HG03520 (cell line): ENCODE measurements around the gene PDK4.

Source experiments
- ATAC-seq: cut with Tn5 transposase; IDR thresholded peaks from one replicate; pipeline ENCODE4 v1.9.1; 2021; ENCODE audit warnings: mild to moderate bottlenecking, moderate library complexity; ENCODE audit not compliant: unreplicated experiment

The PDK4 gene

DNA sequence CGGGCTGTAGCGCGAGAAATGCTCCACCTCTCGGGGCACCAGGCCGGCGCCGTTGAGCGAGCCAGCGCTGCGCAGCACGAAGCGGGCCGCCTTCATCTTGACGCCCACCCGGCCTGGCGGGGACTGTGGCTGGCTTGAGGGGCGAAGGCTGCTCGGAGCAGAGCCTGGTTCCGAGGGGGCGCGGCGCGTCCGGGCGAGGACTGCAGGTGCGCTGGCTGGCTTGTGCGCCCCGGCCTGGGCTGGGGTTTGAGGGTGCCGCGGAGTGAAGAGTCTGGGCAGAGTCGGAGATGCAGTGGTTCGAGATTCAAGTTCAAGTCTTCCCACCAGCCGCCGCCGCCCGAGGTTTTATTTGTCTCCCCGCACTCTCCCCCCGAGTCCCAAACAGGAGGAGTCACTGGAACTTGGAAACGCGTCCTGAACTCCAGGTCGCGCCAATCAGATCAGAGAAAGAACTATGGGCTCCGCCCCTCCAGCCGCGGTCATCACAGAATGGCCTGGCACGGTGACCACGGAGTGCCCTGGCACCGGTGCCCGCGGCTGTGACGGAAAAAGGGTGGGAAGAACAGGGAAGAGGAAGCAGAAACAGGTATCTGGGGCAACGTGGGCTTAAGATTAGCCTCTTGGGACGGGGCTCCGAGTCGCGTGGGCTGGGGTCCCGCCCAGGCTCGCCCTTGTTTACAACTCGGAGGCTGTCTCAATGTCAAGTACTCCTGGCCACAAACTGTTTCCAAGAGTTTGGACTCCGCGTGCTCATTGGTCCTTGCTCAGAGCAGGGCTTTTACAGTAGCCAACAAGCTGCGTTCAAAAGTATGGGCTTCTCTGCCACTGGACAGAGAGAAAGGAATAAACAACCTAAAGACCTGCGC, at the start of gene PDK4:
Gene PDK4, minus strand, starts transcription at position 319 of the 866 bp plus-strand sequence. Its CDS starts 223 bp downstream, at position 96.
- no peak for ATAC-seq

DNA sequence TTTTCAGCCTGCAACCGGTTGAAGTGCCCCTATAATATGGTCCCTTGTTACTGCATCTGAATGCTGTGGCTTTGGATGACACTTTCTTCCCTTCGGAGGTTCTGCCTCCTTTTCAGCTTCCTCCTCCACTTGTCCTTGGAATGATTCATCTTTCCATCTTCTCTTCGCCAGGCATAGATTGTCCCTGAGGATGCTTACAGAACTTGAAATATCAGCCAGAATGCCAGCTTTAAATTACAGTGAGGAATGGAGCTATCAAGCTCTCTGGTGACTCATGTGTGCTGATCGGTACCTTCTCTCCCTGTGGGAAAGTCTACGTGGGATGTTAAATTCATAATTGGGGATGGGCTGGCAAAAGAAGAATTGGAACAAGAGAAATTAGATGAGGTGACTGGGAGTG, 45.9 kb upstream of the PDK4 start:
- no peak for ATAC-seq

DNA sequence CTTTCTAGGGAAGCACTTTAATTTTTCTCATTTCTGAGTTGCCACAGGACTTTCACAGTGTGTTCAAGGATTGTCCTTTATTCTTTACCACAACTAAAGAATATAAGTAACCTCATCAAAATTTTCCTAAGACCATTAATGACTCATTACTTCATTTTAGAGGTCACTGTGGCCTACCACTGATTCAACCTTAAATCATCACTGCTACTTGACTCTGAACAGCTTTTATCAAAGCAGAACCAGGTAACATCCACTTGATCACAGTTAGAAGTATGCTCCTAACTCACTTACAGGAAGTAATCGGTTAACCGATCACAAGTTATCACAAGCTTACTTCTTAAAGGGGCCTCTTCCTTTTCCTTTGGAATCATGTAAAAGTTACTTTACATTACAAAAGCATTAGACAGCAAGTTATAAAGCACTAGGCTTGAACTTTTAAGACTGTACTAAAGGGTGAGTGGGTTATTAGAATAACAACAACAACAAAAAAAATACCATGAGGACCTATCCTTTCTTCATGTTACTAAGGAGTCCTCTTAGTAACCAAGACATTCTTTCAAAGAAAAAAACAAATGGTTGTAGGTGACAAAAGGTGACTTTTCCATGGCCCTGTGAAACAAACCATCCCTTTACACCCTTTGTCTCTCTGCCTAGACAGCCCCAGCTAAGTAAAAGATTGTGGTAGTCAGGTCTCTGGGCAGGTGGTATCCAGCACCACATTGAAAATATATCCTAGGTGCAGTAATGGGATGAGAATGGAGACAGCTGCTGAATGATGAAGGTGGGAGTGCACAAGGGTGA, 40.0 kb upstream of the PDK4 start:
- ATAC-seq: no peak

DNA sequence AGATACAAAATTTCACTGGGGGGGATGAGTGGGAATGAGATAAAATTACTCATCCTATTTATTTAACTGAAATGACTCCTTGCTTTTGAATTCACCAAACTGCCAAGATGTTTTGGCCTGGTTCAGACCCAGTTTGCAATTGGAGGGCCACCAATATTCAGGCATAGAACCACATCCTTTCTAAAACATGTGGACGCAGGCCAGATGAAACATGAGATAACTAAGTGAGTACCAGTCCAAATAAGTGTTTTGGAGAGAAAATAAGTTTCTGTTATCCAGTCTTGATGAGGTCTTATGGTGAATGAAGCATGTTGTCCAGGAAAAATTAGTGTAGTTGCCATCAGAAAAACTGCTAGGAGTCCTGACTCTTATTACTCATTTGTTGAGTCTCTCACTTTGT, 36.3 kb upstream of the PDK4 start:
- ATAC-seq: no peak

DNA sequence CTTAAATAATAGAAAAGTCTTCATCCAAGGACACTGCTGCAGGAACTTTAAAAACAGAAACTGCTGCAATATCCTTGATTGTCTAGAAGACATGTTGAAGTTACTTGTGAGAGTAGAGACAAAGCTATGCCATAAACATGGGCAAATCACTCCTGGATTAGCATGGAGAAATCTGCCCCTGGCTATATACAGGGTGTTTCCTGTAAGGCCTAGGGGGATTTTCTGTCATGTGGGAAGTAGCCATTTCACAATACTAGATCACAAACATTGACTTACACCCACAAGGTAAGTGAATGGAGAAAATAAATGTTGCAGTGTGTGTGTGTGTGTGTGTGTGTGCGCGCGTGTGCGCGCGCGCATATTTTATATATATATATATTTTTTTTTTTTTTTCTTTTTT, 35.2 kb upstream of the PDK4 start:
- no peak for ATAC-seq

DNA sequence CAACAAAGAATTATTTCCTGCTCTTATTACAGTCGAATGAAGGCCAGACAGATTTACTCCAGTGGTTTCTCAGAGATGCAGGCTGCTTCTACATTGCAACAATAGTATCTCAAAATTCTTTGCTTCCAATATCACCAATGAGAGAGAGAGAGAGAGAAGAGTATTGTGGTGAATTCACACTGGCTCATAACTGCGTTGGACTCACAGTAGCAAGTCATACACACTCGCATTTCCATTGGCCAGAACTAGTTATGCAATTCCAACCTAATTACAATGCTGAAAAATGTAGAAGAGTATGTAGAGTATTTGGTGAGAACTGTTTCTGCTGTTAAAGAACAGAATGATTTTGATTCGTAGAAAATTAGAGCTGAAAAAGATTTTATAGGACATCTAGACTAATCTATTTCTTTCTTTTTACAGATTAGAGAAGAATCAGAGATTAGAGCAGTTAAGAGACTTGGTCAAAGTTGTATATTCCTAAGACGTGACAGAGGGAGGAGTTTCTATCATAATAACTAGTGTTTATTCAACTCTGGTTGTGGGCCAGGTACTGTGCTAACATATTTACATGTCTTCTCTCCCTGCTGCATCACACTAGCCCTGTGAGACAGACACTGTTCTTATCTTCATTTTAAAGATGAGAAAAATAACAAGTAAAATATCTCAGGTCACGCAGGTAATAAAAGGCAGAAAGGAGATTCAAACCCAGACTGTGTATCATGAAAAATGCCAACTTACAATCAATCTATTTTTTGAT, 34.6 kb upstream of the PDK4 start:
- no peak for ATAC-seq

DNA sequence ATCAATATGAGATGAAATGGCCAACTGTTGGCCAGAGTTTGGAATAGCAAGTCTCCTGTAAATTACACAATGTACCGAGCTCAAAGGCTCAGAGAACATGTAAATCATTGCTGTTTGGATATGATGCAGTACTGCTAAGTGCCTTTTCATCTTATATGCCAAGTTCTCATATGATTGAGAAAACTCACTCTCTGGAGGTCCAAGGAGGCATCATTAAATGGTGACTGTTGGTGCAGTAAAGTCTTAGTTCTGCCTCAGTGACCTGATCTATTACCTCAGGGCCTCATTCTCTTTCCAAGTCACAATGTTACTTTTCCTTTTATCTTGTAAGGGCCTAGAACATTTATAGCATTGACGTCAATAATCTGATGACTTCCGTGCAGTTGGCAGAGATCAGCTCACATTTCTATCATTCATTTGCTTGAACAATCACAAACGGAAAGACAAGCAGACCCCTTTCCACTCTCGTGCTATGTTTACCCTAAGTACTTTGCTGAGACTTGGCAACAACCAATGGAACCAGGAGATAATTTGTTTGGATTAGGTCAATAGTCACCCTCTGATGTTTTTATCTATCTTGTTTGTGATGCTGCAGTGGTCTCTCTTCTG, 32.6 kb upstream of the PDK4 start:
- no peak for ATAC-seq

DNA sequence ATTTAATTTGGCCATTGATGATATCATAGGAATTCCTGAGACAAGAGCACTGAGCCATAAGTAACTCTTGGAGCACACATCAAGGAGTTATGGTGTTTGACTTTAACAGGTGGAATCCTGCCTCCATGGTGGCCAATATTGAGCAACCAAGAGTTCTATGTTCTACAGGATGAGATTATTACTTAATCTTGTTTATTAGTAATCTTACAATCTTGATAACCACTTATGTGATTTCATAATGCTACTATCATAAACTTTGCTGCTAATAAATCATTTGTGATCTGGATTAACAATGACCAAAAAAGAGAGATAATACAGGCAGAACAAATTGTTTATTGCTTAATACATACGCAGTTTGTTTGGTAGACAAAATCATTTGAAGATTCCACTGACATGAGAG, 27.5 kb upstream of the PDK4 start:
- ATAC-seq: no peak

DNA sequence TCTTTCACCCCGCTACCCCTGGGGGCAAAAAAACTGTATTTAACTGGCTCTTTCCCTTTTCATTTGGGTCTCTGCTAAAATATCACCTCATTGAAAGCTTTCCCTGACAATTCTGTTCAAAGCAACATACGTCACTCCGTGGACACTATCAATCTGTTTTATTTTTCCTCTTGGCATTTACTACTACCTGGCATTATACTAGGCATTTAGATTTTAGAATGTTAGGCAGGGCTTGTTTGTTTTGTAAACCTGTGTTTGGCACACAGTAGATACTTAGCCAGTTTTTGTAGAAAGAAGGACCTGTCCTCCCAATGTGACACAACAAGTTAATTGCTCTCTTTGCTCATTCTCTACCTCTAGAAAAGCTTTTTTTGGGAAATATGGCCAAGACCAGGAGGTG, 26.5 kb upstream of the PDK4 start:
- ATAC-seq: no peak

DNA sequence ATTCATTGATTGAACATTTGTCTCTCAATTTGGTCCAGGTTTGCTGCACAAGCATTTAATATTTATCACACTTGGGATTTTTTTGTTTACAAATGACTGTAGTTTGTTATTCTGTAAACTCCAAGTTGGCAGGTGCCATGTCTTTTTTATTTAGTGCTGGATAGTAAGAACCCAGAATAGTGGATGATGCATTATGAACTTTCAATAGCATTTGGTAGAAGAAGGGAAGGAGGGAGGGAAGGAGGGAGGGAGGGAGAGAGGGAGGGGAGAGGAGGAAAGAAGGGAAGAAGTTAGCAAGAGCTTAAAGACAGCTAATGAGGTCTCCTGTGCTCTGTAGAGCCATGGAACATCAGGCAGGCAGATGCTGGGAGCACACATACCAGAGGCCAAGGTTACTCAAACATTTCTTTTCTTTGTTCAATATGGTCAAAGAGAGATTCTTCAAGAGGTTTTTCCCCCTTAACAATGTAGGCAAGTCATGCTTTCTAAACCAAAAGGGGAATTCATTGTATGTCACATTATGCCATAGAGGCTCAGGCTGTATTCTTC, 25.8 kb upstream of the PDK4 start:
- no peak for ATAC-seq

DNA sequence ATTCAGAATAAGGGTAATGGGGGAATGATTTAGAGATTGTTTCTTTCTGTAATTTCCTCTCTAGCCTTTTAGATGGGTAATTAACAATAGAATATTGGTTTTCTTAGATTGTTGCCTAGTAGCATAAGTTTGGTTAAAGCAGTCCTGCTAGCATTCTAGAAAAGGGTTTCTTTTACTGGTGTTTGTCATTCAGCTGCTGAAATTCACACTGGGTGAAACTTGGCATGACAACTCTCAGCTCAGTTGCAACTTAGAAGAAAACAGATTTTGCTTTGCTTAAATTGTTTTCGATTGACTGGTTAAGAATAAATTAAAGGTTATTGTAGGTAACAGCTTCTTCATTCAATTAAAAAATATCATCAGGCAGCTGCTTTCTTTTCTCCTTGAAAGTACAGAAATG, 25.1 kb upstream of the PDK4 start:
- no peak for ATAC-seq

DNA sequence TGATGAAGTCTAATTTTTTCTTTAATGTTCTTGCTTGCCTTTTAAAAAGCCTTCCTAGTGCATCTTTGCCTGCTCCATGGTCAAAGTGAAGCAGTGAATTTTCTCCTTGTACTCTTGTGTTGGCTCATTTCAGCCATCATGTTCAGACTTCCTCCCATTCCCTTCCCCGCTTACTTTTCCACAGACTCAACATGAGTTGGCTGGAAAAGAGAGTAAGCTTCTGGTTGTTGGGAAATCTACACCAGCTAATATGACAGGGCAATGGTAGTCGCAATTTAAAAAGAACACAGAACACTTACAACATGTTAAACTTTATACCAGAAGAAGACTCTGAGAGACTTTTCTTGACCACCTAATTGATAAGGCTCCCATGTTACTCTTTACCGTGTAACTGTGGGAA, 24.3 kb upstream of the PDK4 start:
- no peak for ATAC-seq

DNA sequence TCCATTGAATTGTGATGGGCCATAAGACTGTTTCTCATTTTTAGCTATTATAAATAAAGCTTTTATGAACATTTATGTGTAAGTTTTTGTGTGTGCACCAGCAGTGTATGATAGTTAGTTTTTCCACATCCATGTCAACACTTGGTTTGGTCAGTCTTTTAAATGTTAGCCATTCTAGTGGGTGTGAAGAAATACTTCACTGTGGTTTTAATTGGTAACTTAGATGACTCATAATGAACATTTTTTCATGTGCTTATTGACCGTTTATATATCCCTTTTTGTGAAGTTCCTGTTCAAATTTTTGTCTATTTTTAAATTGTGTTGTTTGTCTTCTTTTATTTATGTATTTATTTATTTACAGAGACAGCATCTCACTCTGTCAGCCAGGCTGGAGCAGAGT, 23.6 kb upstream of the PDK4 start:
- no peak for ATAC-seq

DNA sequence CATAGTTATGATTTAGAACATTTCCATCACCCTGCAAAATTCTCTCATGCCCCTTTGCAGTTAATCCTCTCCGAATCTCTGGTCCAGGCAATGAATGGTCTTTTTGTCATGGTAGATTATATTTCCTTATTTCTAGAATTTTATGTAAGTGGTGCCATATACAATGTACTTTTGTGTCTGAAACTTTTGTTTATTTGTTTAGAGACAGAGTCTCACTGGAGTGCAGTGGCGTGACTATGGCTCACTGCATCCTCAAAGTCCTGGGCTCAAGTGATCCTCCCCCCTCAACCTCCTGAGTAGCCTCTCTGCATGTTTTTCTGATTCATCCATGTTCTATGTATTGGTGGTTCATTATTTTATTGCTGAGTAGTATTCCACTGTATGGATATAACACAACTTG, 23.2 kb upstream of the PDK4 start:
- ATAC-seq: no peak

DNA sequence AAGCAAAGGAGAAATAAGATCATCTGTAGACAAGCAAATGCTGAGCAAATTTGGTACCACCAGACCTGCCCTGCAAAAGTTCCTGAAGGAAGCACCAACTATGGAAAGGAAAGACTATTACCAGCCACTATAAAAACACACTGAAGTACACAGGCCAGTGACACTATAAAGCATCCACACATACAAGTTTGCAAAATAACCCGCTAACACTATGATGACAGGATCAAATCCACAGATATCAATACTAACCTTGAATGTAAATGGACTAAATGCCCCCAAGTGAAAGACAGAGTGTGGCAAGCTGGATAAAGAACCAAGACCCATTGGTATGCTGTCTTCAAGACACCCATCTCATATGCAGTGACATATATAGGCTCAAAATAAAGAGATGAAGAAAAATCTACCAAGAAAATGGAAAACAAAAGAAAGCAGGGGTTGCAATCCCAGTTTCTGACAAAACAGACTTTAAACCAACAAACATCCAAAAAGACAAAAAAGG, 18.2 kb upstream of the PDK4 start:
- ATAC-seq: no peak

DNA sequence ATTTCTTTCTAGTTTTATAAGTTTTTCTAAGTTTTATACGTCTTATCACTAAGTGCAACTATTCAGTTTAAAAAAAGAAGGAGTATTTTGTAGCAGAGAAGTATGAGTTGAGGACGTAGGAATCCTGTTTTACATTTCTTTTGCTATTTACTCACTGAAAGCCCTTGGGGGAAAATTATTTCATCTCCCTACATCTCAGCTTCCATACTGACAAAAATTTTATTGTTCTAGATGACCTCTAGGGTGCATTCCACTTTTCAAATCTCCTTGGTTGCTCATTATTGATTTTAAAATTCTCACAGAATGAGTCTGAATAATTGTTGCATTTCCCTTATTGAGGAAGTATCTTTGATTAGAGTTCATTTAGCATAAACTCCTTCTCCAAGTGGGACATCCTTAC, 14.9 kb upstream of the PDK4 start:
- no peak for ATAC-seq

DNA sequence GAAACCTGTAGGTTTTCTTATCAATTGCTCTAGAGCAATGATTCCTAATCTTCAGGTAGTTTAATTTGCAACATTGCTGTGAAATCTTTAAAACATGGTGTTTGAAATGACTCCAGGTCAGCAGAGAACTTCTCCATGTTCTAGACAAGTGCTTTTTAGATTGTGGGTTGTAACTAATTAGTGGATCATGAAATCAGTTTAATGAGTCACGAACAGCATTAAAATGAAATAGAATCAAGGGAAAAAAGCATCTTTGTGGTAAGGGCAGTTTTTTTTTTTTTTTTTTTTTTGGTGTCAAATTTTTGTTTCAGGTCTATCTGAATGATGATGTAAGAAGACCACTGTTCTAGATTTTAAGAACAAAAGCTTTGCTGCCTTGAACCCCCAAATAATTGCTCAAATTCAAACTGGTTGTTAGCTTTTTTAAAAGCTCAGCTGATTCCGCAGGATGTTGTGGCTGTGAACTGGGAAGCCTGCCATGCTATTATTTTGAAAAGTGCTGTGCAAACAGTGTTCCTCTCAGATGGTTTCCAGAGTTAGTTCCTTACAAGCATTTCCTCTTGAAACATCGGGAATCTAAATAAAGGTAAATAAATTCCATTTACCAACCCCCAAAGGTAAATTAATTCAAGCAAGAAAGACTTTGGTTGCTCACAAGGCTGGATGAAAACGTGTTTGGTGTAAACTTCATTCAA, 13.1 kb upstream of the PDK4 start:
- ATAC-seq: no peak

DNA sequence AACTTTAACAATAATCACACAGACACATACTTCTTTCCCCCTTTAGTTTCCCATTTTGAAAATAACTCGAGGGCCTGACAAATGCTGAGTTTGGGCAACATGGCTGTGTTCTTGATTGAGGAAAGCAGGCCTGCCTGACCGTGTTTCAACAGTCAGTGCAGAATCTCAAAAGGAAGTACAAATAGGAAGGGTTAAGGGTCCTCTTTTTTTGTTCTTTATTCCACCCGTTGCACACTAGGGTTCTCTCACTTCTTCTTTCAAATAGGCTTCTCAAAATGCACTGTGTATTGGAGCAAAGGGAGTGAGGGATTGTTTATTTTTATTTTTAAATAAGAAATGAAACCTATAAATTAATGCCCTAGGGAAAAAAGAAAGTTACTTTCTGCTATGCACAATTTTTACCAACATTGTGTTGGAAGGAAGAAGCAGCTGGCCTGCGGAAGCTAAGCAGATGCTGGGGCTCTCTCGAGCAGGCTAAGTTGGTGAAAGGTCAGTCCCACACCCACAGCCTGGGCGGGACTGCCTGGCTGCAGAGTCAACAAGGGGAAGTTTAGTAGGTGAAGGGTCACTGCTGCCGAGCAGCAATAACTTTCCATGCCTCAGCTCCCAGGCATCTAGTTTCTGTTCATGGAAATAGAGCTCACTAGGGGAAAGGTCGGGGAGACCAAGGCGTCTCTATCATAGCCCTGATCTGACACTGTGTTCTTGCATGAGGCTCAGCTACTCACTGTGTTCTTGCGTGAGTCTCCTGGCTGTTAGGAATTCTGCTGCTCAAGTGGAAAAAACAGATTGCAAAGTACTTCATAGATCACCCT, 12.2 kb upstream of the PDK4 start:
- ATAC-seq: peak; percentile 99

DNA sequence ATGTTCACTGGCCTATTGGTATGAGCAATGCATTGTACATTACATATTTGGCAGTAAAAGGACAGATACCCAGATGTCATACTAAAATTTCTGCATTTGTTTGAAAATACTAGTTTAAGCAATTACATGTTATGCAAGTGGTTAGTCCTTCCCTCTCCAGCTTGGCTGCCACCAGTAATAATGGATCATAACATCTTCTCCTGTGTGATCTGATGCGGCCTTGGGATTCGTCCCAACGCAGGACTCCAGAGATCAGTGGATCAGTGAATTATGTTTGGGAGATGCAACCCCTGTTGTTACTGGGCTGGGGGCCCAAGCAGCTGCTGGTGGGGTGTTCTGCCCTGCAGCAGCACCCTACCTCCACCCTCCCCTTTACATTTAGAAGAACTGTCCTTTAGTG, 11.2 kb upstream of the PDK4 start:
- no peak for ATAC-seq
